GM12878 (cell line): ENCODE results near the gene MGAT2. TPM values are rescaled to one million over a fixed set of nuclear protein-coding genes. Genes with fewer than 3 reads are reported as not detected.

Experiments
- ATAC-seq: fragments of 200-7000 bp; cut with Tn5 transposase; 3 replicates; pipeline ENCODE4 v1.9.1; 2020; ENCODE audit warnings: mild to moderate bottlenecking, moderate library complexity
- BruUV-seq: library from RNA; stranded (reverse); fragments of 400-500 nt; replicated peaks from 2 replicates; lab custom pipeline; 2021; lab: Mats Ljungman, UMichigan
- CTCF ChIA-PET: fragments of 300-600 bp; sonication (Branson Sonifier 250); formaldehyde crosslinking; extraction: SDS; loops from one replicate; lab custom pipeline; 2021; ENCODE audit warnings: inconsistent platforms; lab: Yijun Ruan, JAX
- POLR2A ChIA-PET: fragments of 350-600 bp; formaldehyde crosslinking; extraction: SDS; loops from one replicate; lab custom pipeline; 2021; ENCODE audit warnings: inconsistent platforms; lab: Charles Lee
- RAD21 ChIA-PET: fragments of 300-600 bp; sonication (Branson Sonifier 250); formaldehyde crosslinking; loops from one replicate; lab custom pipeline; 2023; ENCODE audit warnings: antibody characterized with exemption; ENCODE audit not compliant: unreplicated experiment; lab: Charles Lee
- SMC1A ChIA-PET: fragments of 300-600 bp; sonication (Branson Sonifier 250); formaldehyde crosslinking; loops from one replicate; lab custom pipeline; 2023; ENCODE audit not compliant: unreplicated experiment, uncharacterized antibody; lab: Charles Lee
- DNase-seq: peaks from one replicate; pipeline ENCODE4 v3.0.0-alpha.2; 2011; ENCODE audit warnings: low read depth, low spot score
- FAIRE-seq: peaks from 3 replicates; lab custom pipeline; 2011; peaks lifted over from hg19 to GRCh38; lab: Jason Lieb, UNC
- H2AFZ ChIP-seq: 2 replicates; pipeline ENCODE4 v1.6.0; 2011; ENCODE audit warnings: low read depth, low read length, control low read depth; ENCODE audit not compliant: control insufficient read depth
- H3K27ac ChIP-seq: 2 replicates; pipeline ENCODE4 v1.5.1; 2011; ENCODE audit warnings: control low read depth; ENCODE audit not compliant: control insufficient read depth, insufficient read depth
- H3K27me3 ChIP-seq, 2 experiments: replicated peaks in 1 of 2; 2 replicates each; pipeline versions ENCODE4 v1.6.0 to v1.6.1; 2011; ENCODE audit warnings: low read length in 1 of 2; ENCODE audit not compliant: control insufficient read depth in 2 of 2, insufficient read depth in 2 of 2
- H3K36me3 ChIP-seq, 2 experiments: 2 replicates each; pipeline ENCODE4 v1.5.1; 2011; ENCODE audit warnings: low read length in 1 of 2; ENCODE audit not compliant: control insufficient read depth in 2 of 2, insufficient read depth in 2 of 2
- H3K4me1 ChIP-seq: 2 replicates; pipeline ENCODE4 v1.6.1; 2011; ENCODE audit warnings: mild to moderate bottlenecking, low read length, moderate library complexity, mixed read lengths; ENCODE audit not compliant: control insufficient read depth, insufficient read depth
- H3K4me2 ChIP-seq: 2 replicates; pipeline ENCODE4 v1.6.0; 2011; ENCODE audit warnings: control low read depth; ENCODE audit not compliant: control insufficient read depth, insufficient read depth
- H3K4me3 ChIP-seq: fragments of 200-600 bp; sonication (generic); 2 replicates; pipeline ENCODE4 v1.5.1; 2016
- H3K79me2 ChIP-seq: 2 replicates; pipeline ENCODE4 v1.6.0; 2011; ENCODE audit warnings: low read length; ENCODE audit not compliant: control insufficient read depth, insufficient read depth
- H3K9ac ChIP-seq: 2 replicates; pipeline ENCODE4 v1.8.0; 2011; ENCODE audit warnings: low read length, control low read depth, mixed read lengths; ENCODE audit not compliant: control insufficient read depth, insufficient read depth
- H3K9me3 ChIP-seq: replicated peaks from 3 replicates; pipeline ENCODE4 v1.5.1; 2011; ENCODE audit warnings: mild to moderate bottlenecking, low read length; ENCODE audit not compliant: control insufficient read depth, insufficient read depth
- H4K20me1 ChIP-seq: 2 replicates; pipeline ENCODE4 v1.6.0; 2011; ENCODE audit not compliant: control insufficient read depth, insufficient read depth
- EZH2 ChIP-seq: IDR thresholded peaks from 2 replicates; pipeline ENCODE4 v1.6.1; 2012; ENCODE audit warnings: low read depth, mild to moderate bottlenecking, control low read depth, inconsistent platforms, low read length, borderline replicate concordance; ENCODE audit not compliant: control insufficient read depth
- HDGF ChIP-seq: fragments of 450-650 bp; IDR thresholded peaks from 2 replicates; pipeline ENCODE4 v1.6.1; 2016; ENCODE audit warnings: antibody characterized with exemption
- IRF4 ChIP-seq: IDR thresholded peaks from 2 replicates; pipeline ENCODE4 v1.6.1; 2011; ENCODE audit warnings: low read depth, low read length
- KDM1A ChIP-seq: fragments of 200-600 bp; sonication (generic); IDR thresholded peaks from 2 replicates; pipeline ENCODE4 v1.6.1; 2016; ENCODE audit warnings: borderline replicate concordance
- MXI1 ChIP-seq: fragments of 150-350 bp; IDR thresholded peaks from 2 replicates; pipeline ENCODE4 v1.6.1; 2011; ENCODE audit warnings: low read depth, mild to moderate bottlenecking, inconsistent platforms, low read length, improper control_type of control experiment
- MYB ChIP-seq: fragments of 150-350 bp; IDR thresholded peaks from 2 replicates; pipeline ENCODE4 v1.6.1; 2014; ENCODE audit warnings: mild to moderate bottlenecking, low read depth, low read length, borderline replicate concordance
- NR2C2 ChIP-seq: IDR thresholded peaks from 2 replicates; pipeline ENCODE4 v1.6.1; 2011; ENCODE audit warnings: borderline replicate concordance, low read depth; ENCODE audit not compliant: control insufficient read depth, insufficient read length
- SMAD1 ChIP-seq: fragments of 450-650 bp; IDR thresholded peaks from 2 replicates; pipeline ENCODE4 v1.6.1; 2018; ENCODE audit warnings: mild to moderate bottlenecking, low read depth; ENCODE audit not compliant: partially characterized antibody
- STAT3 ChIP-seq: IDR thresholded peaks from 2 replicates; pipeline ENCODE4 v1.6.1; 2011; ENCODE audit warnings: low read depth, low read length, improper control_type of control experiment
- SUPT20H ChIP-seq: IDR thresholded peaks from 2 replicates; pipeline ENCODE4 v1.6.1; 2011; ENCODE audit warnings: low read depth, mild to moderate bottlenecking, low read length, moderate library complexity, borderline replicate concordance; ENCODE audit not compliant: control insufficient read depth
- WRNIP1 ChIP-seq: IDR thresholded peaks from 2 replicates; pipeline ENCODE4 v1.6.1; 2011; ENCODE audit warnings: low read depth, low read length, improper control_type of control experiment, borderline replicate concordance
- ZNF24 ChIP-seq: fragments of 450-650 bp; IDR thresholded peaks from 2 replicates; pipeline ENCODE4 v1.6.1; 2017; ENCODE audit warnings: antibody characterized with exemption, mild to moderate bottlenecking
- ZZZ3 ChIP-seq: IDR thresholded peaks from 2 replicates; pipeline ENCODE4 v1.6.1; 2011; ENCODE audit warnings: low read depth; ENCODE audit not compliant: control insufficient read depth, insufficient read length
- WGBS: methylation state at CpG from one replicate; pipeline ENCODE4 v1.1.6; 2016; ENCODE audit warnings: low lambda C conversion rate; ENCODE audit not compliant: insufficient replicate concordance, insufficient coverage; ENCODE audit errors: missing lambda C conversion rate; 5-methylcytosine and 5-hydroxymethylcytosine counted together
- in situ Hi-C: fragments of 300-500 bp; cut with MboI; formaldehyde crosslinking; loops from 9 replicates; pipeline ENCODE4 v1.14.3; 2018; ENCODE audit warnings: mixed read lengths
- intact Hi-C: fragments of 100-400 bp; cut with micrococcal nuclease; formaldehyde crosslinking; loops from one replicate; pipeline ENCODE4 v1.14.2; 2022; ENCODE audit not compliant: unreplicated experiment
- polyA plus RNA-seq, 11 experiments: library from polyadenylated mRNA; depleted of rRNA in 4 of 11; unstranded in 6 of 11; stranded (reverse) in 5 of 11; fragments of >200 nt; fragmentation: Nextera tagmentation in 4 of 11; fragmentation: Illumina TruSeq in 1 of 11; extraction: Ambion mirVana in 4 of 11; extraction: Trizol in 1 of 11; gene quantifications; 1 replicate in 1 of 11; 2 replicates in 10 of 11; pipeline versions ENCODE4 v1.2.1 to v1.2.3, GENCODE V29; 2011 to 2016; ENCODE audit warnings: inconsistent platforms in 2 of 11, missing spikeins in 2 of 11, low read depth in 1 of 11
- total RNA-seq, 4 experiments: library from RNA; depleted of rRNA in 3 of 4; stranded (reverse); fragments of >200 nt in 3 of 4; fragmentation: Illumina TruSeq in 1 of 4; extraction: Trizol in 1 of 4; gene quantifications; 2 replicates each; pipeline versions ENCODE4 v1.2.1 to v1.2.3, GENCODE V29; 2013 to 2021
- TF ChIP-seq, protein P1 (sequence below), 3 experiments: IDR thresholded peaks in 2 of 3; conservative IDR thresholded peaks in 1 of 3; 2 replicates each; pipeline ENCODE4 v1.5.1; 2011; ENCODE audit warnings: low read depth in 3 of 3, low read length in 3 of 3, mild to moderate bottlenecking in 3 of 3, control low read depth in 2 of 3, moderate library complexity in 2 of 3, inconsistent platforms in 1 of 3, mixed read lengths in 1 of 3; ENCODE audit not compliant: control insufficient read depth in 2 of 3, insufficient read depth in 1 of 3; ENCODE audit errors: extremely low read depth in 1 of 3
- TF ChIP-seq, protein P2 (sequence below): IDR thresholded peaks from 2 replicates; pipeline ENCODE4 v1.6.1; 2011; ENCODE audit warnings: low read depth, mild to moderate bottlenecking, low read length, moderate library complexity, borderline replicate concordance; ENCODE audit errors: extremely low read depth
- TF ChIP-seq, protein P3 (sequence below): fragments of 450-650 bp; formaldehyde crosslinking; IDR thresholded peaks from 2 replicates; pipeline ENCODE4 v1.4.0; 2020; ENCODE audit warnings: mild to moderate bottlenecking, moderate library complexity

MGAT2 gene
- total and polyA plus RNA-seq, 10 of the 15 experiments (the other 5 are each of a cell fraction or from before 2014, with no cell fraction given), result 0.03 to 51.8 (median 38.0) TPM; not detected in 1

DNA sequence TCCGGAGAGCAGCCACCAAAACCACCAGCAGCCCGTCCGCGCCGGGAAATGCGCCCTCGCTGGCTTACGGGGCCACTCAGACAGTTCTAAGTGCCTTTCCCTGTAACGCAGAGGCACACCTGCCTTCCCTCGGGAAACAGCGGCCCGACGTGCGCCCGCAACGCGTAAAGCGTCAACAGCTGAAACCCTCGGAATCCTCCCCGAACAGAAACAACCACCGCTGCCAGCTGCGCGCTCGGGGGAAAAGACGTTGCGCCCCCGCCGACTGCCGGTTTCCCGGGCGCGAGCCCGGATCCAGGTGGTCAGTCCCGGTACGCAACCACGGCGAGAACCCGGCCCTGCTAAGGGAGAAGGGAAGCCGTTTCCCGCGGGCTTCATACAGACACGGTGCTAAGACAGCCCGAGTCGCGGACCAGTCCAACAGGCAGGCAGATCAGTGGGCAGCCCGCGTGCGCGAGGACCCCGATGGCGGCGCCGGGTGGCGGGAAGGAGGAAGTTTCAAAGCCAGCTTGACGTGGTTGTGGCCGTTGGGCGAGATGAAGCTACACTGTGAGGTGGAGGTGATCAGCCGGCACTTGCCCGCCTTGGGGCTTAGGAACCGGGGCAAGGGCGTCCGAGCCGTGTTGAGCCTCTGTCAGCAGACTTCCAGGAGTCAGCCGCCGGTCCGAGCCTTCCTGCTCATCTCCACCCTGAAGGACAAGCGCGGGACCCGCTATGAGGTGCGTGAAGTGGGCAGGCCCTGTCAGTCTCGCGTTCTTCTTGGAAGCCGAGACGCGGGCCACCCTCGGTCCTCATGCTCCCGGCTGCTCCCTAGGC is 21.9 kb upstream of the MGAT2 start, which contains the start of gene LRR1:
LRR1 (plus strand) TSS at position 456 of the 816 bp plus-strand sequence; CDS start at position 537, 81 bp downstream.
- ChIA-PET POLR2A (interaction anchor here (1.9 to 6.7 kb wide), 4 partner anchors 13 to 33 kb away, joined by 12 to 73 read pairs (median 40); partner anchors contain the start of genes MGAT2, RPL36AL and RPS29), CTCF (interaction anchor here (1.2 to 6.1 kb wide), 5 partner anchors 9 to 35 kb away, joined by 3 to 75 read pairs (median 3); partner anchors contain the start of genes MGAT2, RPL36AL and RPS29)
- TF ChIP-seq HDGF, result no peak
- no peak for TF ChIP-seq KDM1A
- no peak for TF ChIP-seq EZH2
- TF ChIP-seq WRNIP1, result no peak
- TF ChIP-seq MYB, result peak; percentile 94
- no peak for TF ChIP-seq SUPT20H
- TF ChIP-seq STAT3, result no peak
- TF ChIP-seq, protein P1, sequence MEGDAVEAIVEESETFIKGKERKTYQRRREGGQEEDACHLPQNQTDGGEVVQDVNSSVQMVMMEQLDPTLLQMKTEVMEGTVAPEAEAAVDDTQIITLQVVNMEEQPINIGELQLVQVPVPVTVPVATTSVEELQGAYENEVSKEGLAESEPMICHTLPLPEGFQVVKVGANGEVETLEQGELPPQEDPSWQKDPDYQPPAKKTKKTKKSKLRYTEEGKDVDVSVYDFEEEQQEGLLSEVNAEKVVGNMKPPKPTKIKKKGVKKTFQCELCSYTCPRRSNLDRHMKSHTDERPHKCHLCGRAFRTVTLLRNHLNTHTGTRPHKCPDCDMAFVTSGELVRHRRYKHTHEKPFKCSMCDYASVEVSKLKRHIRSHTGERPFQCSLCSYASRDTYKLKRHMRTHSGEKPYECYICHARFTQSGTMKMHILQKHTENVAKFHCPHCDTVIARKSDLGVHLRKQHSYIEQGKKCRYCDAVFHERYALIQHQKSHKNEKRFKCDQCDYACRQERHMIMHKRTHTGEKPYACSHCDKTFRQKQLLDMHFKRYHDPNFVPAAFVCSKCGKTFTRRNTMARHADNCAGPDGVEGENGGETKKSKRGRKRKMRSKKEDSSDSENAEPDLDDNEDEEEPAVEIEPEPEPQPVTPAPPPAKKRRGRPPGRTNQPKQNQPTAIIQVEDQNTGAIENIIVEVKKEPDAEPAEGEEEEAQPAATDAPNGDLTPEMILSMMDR (IDR thresholded peaks at IDR 0.05 in 2 of 3, conservative IDR thresholded peaks at IDR 0.05 in 1 of 3; ENCODE audit: control insufficient read depth in 2 of 3, extremely low read depth in 1 of 3, insufficient read depth in 1 of 3, low read depth in 3 of 3, low read length in 3 of 3), result no peak
- peak; percentile 94 for TF ChIP-seq MXI1
- 0 out of 2 replicates have a peak, but pooled peaks have one; percentile 28 for TF ChIP-seq IRF4
- no peak for TF ChIP-seq NR2C2
- TF ChIP-seq, protein P2, sequence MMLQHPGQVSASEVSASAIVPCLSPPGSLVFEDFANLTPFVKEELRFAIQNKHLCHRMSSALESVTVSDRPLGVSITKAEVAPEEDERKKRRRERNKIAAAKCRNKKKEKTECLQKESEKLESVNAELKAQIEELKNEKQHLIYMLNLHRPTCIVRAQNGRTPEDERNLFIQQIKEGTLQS, result no peak
- TF ChIP-seq ZZZ3, result no peak
- TF ChIP-seq SMAD1, result no peak
- no peak for TF ChIP-seq ZNF24
- TF ChIP-seq, protein P3, sequence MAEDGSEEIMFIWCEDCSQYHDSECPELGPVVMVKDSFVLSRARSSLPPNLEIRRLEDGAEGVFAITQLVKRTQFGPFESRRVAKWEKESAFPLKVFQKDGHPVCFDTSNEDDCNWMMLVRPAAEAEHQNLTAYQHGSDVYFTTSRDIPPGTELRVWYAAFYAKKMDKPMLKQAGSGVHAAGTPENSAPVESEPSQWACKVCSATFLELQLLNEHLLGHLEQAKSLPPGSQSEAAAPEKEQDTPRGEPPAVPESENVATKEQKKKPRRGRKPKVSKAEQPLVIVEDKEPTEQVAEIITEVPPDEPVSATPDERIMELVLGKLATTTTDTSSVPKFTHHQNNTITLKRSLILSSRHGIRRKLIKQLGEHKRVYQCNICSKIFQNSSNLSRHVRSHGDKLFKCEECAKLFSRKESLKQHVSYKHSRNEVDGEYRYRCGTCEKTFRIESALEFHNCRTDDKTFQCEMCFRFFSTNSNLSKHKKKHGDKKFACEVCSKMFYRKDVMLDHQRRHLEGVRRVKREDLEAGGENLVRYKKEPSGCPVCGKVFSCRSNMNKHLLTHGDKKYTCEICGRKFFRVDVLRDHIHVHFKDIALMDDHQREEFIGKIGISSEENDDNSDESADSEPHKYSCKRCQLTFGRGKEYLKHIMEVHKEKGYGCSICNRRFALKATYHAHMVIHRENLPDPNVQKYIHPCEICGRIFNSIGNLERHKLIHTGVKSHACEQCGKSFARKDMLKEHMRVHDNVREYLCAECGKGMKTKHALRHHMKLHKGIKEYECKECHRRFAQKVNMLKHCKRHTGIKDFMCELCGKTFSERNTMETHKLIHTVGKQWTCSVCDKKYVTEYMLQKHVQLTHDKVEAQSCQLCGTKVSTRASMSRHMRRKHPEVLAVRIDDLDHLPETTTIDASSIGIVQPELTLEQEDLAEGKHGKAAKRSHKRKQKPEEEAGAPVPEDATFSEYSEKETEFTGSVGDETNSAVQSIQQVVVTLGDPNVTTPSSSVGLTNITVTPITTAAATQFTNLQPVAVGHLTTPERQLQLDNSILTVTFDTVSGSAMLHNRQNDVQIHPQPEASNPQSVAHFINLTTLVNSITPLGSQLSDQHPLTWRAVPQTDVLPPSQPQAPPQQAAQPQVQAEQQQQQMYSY, result no peak

More for the DNA sequence above, 21.9 kb upstream of the MGAT2 start, which contains the start of gene LRR1:
- intact Hi-C loops, result loop anchor here (1.0 kb wide), 2 partner anchors 12 to 23 kb away; partner anchors contain the start of gene RPS29
- peak; percentile 62 for FAIRE-seq
- H3K27me3 ChIP-seq, result no peaks in the 10 kb centered on the region
- peak within 1 kb of the TSS; percentile 97 for H2AFZ ChIP-seq
- WGBS, result under 1% methylated on average over 77 of the region's 77 CpGs
- DNase-seq, result peak; percentile 60
- peak within 1 kb of the TSS; percentile 79 for H3K4me2 ChIP-seq
- peaks cover 53% of the 10 kb centered on the region for H3K79me2 ChIP-seq
- H3K36me3 ChIP-seq, result no peaks in the 10 kb centered on the region; a peak in 1 of 4 replicates
- in situ Hi-C loops, result no loop called here
- no peaks in the 10 kb centered on the region for H4K20me1 ChIP-seq
- peak within 1 kb of the TSS; percentile 92 for H3K4me3 ChIP-seq
- peak within 1 kb of the TSS; percentile 95 for H3K9ac ChIP-seq
- no peaks in the 10 kb centered on the region for H3K9me3 ChIP-seq
- ATAC-seq, result peak; percentile 66
- RAD21 ChIA-PET, result interaction anchor here (0.9 to 4.6 kb wide), 7 partner anchors 12 to 483 kb away, joined by 3 to 29 read pairs (median 6); partner anchors contain the start of genes KLHDC2, MGAT2, RPL36AL and RPS29
- SMC1A ChIA-PET, result interaction anchor here (0.8 to 3.1 kb wide), 7 partner anchors 9 to 254 kb away, joined by 3 to 17 read pairs (median 5); partner anchors contain the start of genes MGAT2, NEMF, RPL36AL and RPS29
- peak within 1 kb of the TSS; percentile 100 for H3K27ac ChIP-seq
- peaks cover 17% of the 10 kb centered on the region for H3K4me1 ChIP-seq
- BruUV-seq, result no TSS peak
